Measurements from ENCODE around the gene IRAK1. TPM values are rescaled to one million over a fixed set of nuclear protein-coding genes. Genes with fewer than 3 reads are reported as not detected.

Gene IRAK1
- total and polyA plus RNA-seq, 9 of the 15 experiments (the other 6 are each of a cell fraction or from before 2014, with no cell fraction given) = 11.6 to 261 (median 91.6) TPM

GRCh38 chrX:153970357-153971123, 49.2 kb downstream of the IRAK1 start (continued):
- TF ChIP-seq KDM4B (IDR thresholded peaks at IDR 0.05; ENCODE audit: borderline replicate concordance in 2 of 2, low read depth in 1 of 2) = no peak
- TF ChIP-seq UBTF (IDR thresholded peaks at IDR 0.05; ENCODE audit: borderline replicate concordance in 1 of 2, low read depth in 2 of 2, low read length in 2 of 2) = no peak; a peak in 1 of 4 replicates
- no peak for TF ChIP-seq TCF7 (IDR thresholded peaks at IDR 0.05; ENCODE audit: borderline replicate concordance)
- 0 out of 2 replicates have a peak, but pooled peaks have one; percentile 16 for TF ChIP-seq XRCC5 (IDR thresholded peaks at IDR 0.05; ENCODE audit: low read depth, low read length)
- TF ChIP-seq ATF4 (CRISPR knock-in tag; IDR thresholded peaks at IDR 0.05) = no peak
- TF ChIP-seq E2F6 (IDR thresholded peaks at IDR 0.05; ENCODE audit: borderline replicate concordance in 1 of 2, extremely low read depth in 1 of 2, insufficient read depth in 1 of 2, insufficient read length in 1 of 2, low read depth in 1 of 2, low read length in 1 of 2, poor library complexity in 1 of 2, severe bottlenecking in 1 of 2) = peak; percentile 93 to 95
- TF ChIP-seq NR2C1 (IDR thresholded peaks at IDR 0.05) = peak; percentile 80; the same call in 1 of the 2 replicates
- no peak for TF ChIP-seq NR2C1 (tag; IDR thresholded peaks at IDR 0.05)
- no peak for TF ChIP-seq ZNF311 (CRISPR knock-in tag; IDR thresholded peaks at IDR 0.05)
- 0 out of 2 replicates have a peak, but pooled peaks have one; percentile 31 for TF ChIP-seq RNF2 (IDR thresholded peaks at IDR 0.05)
- TF ChIP-seq GATAD2A (IDR thresholded peaks at IDR 0.05) = no peak
- TF ChIP-seq HDGF (IDR thresholded peaks at IDR 0.05) = no peak
- TF ChIP-seq POLR2B (IDR thresholded peaks at IDR 0.05; ENCODE audit: low read depth, partially characterized antibody) = peak; percentile 56
- no peak for TF ChIP-seq ZBTB11 (CRISPR knock-in tag; IDR thresholded peaks at IDR 0.05)
- TF ChIP-seq SNRNP70 (optimal IDR thresholded peaks at IDR 0.05; ENCODE audit: low read depth, low read length) = no peak
- 0 out of 4 replicates have a peak, but pooled peaks of 1 of the 2 experiments have one; percentile 23 for TF ChIP-seq RCOR1 (IDR thresholded peaks at IDR 0.05; ENCODE audit: borderline replicate concordance in 1 of 2, low read depth in 2 of 2, low read length in 2 of 2)
- no peak for TF ChIP-seq ZNF830 (CRISPR knock-in tag; IDR thresholded peaks at IDR 0.05)
- no peak for TF ChIP-seq SMARCB1 (IDR thresholded peaks at IDR 0.05; ENCODE audit: insufficient read length, low read depth)
- TF ChIP-seq GTF2A2 (tag; IDR thresholded peaks at IDR 0.05) = no peak
- no peak for TF ChIP-seq FOS (IDR thresholded peaks at IDR 0.05; ENCODE audit: extremely low read depth, insufficient read length)
